ENCODE measurements around the gene DCAF7. TPM values are rescaled to one million over a fixed set of nuclear protein-coding genes. Genes with fewer than 3 reads are reported as not detected.

Gene DCAF7
- total RNA-seq, 1 donor from 2014 or later: 103 TPM

- H3K4me3 Mint-ChIP-seq: no peak overlapping the region
- no peak overlapping the region for H3K27ac Mint-ChIP-seq
- DNase-seq (no peak), ATAC-seq (ENCODE audit: low read depth) (no peak)
- intact Hi-C loops (cut with micrococcal nuclease): no loop called here
- no peaks in the 10 kb centered on the region for H3K9me3 Mint-ChIP-seq
- H3K4me1 Mint-ChIP-seq: no peaks in the 10 kb centered on the region
- no peak for TF ChIP-seq CTCF (IDR thresholded peaks at IDR 0.05)
- H3K27me3 Mint-ChIP-seq: no peaks in the 10 kb centered on the region
- peaks cover 79% of the 10 kb centered on the region for H3K36me3 Mint-ChIP-seq (ENCODE audit: low read depth)
- ChIA-PET POLR2A (no interaction called here), CTCF (interaction anchor here (0.8 to 1.8 kb wide), 2 partner anchors 23 to 164 kb away, joined by 3 to 7 read pairs; no protein-coding TSS in a partner anchor)
Measured at GRCh38 chr17:63589646-63590045, 39.4 kb downstream of the DCAF7 start.

- ChIA-PET CTCF (no interaction called here), POLR2A (no interaction called here)
- H3K4me1 Mint-ChIP-seq: no peaks in the 10 kb centered on the region
- H3K27me3 Mint-ChIP-seq: no peaks in the 10 kb centered on the region
- DNase-seq (no peak), ATAC-seq (ENCODE audit: low read depth) (no peak)
- intact Hi-C loops (cut with micrococcal nuclease): no loop called here
- no peak overlapping the region for H3K4me3 Mint-ChIP-seq
- TF ChIP-seq CTCF (IDR thresholded peaks at IDR 0.05): no peak
- H3K9me3 Mint-ChIP-seq: no peaks in the 10 kb centered on the region
- H3K27ac Mint-ChIP-seq: no peak overlapping the region
- peaks cover 62% of the 10 kb centered on the region for H3K36me3 Mint-ChIP-seq (ENCODE audit: low read depth)
Measured at GRCh38 chr17:63592797-63593196, 42.5 kb downstream of the DCAF7 start.

- peaks cover 42% of the 10 kb centered on the region for H3K36me3 Mint-ChIP-seq (ENCODE audit: low read depth)
- ChIA-PET POLR2A (no interaction called here), CTCF (no interaction called here)
- DNase-seq (no peak), ATAC-seq (ENCODE audit: low read depth) (no peak)
- intact Hi-C loops (cut with micrococcal nuclease): no loop called here
- TF ChIP-seq CTCF (IDR thresholded peaks at IDR 0.05): no peak
- no peaks in the 10 kb centered on the region for H3K9me3 Mint-ChIP-seq
- H3K27me3 Mint-ChIP-seq: no peaks in the 10 kb centered on the region
- H3K4me1 Mint-ChIP-seq: peaks cover 2% of the 10 kb centered on the region
- no peak overlapping the region for H3K27ac Mint-ChIP-seq
- no peak overlapping the region for H3K4me3 Mint-ChIP-seq
Measured at GRCh38 chr17:63595132-63595531, 44.9 kb downstream of the DCAF7 start.

GRCh38 chr17:63596856-63597586, 46.7 kb downstream of the DCAF7 start:
- Mint-ChIP-seq H3K27ac (no peak overlapping the region), H3K9me3 (no peaks in the 10 kb centered on the region), H3K4me3 (no peak overlapping the region), H3K4me1 (peaks cover 15% of the 10 kb centered on the region), H3K27me3 (no peaks in the 10 kb centered on the region), H3K36me3 (ENCODE audit: low read depth) (peaks cover 27% of the 10 kb centered on the region)
- no peak for DNase-seq
- POLR2A ChIA-PET: no interaction called here
- intact Hi-C loops (cut with micrococcal nuclease): no loop called here
- TF ChIP-seq CTCF (IDR thresholded peaks at IDR 0.05): no peak
- ATAC-seq (ENCODE audit: low read depth): no peak
- CTCF ChIA-PET: interaction anchor here (0.8 kb wide), 1 partner anchor 11 kb away, joined by 3 read pairs; no protein-coding TSS in a partner anchor

GRCh38 chr17:63598281-63598680, 48.0 kb downstream of the DCAF7 start:
- no peaks in the 10 kb centered on the region for H3K27me3 Mint-ChIP-seq
- ChIA-PET CTCF (no interaction called here), POLR2A (no interaction called here)
- ATAC-seq (ENCODE audit: low read depth) (no peak), DNase-seq (no peak)
- intact Hi-C loops (cut with micrococcal nuclease): no loop called here
- H3K4me1 Mint-ChIP-seq: peaks cover 17% of the 10 kb centered on the region
- H3K27ac Mint-ChIP-seq: no peak overlapping the region
- peaks cover 20% of the 10 kb centered on the region for H3K36me3 Mint-ChIP-seq (ENCODE audit: low read depth)
- no peak overlapping the region for H3K4me3 Mint-ChIP-seq
- TF ChIP-seq CTCF (IDR thresholded peaks at IDR 0.05): no peak
- no peaks in the 10 kb centered on the region for H3K9me3 Mint-ChIP-seq

Measured in activated B cell treated with CpG ODN at 0.5 μM for 24 hours (primary cell).